H1 (cell line): ENCODE data around the gene SSRP1. TPM values are rescaled to one million over a fixed set of nuclear protein-coding genes. Genes with fewer than 3 reads are reported as not detected.

ENCODE experiments used
- ATF3 ChIP-seq: IDR thresholded peaks from 2 replicates; pipeline ENCODE4 v1.6.1; 2011; ENCODE audit warnings: low read depth, mild to moderate bottlenecking, low read length; ENCODE audit not compliant: insufficient read depth
- BACH1 ChIP-seq: IDR thresholded peaks from 2 replicates; pipeline ENCODE4 v1.6.1; 2012; ENCODE audit warnings: low read length, improper control_type of control experiment
- EP300 ChIP-seq, 2 experiments: IDR thresholded peaks; 1 replicate in 1 of 2; 2 replicates in 1 of 2; pipeline ENCODE4 v1.6.1; 2011 to 2012; ENCODE audit warnings: low read depth in 2 of 2, low read length in 2 of 2, mild to moderate bottlenecking in 2 of 2, borderline replicate concordance in 1 of 2, inconsistent platforms in 1 of 2, moderate library complexity in 1 of 2
- HDAC6 ChIP-seq: IDR thresholded peaks from one replicate; pipeline ENCODE4 v1.7.1; 2012; ENCODE audit warnings: low read depth, mild to moderate bottlenecking, inconsistent platforms, low read length, moderate library complexity
- POLR2A ChIP-seq, 2 experiments: IDR thresholded peaks; 1 replicate in 1 of 2; 2 replicates in 1 of 2; pipeline ENCODE4 v1.6.1; 2011; ENCODE audit warnings: low read depth in 2 of 2, low read length in 2 of 2, mild to moderate bottlenecking in 2 of 2; ENCODE audit errors: control extremely low read depth in 1 of 2
- POU5F1 ChIP-seq: IDR thresholded peaks from 2 replicates; pipeline ENCODE4 v1.6.1; 2011; ENCODE audit warnings: low read depth, mild to moderate bottlenecking, low read length, moderate library complexity
- SIN3A ChIP-seq, 2 experiments: IDR thresholded peaks in 1 of 2; conservative IDR thresholded peaks in 1 of 2; 2 replicates each; pipeline ENCODE4 v1.6.1; 2011 to 2012; ENCODE audit warnings: low read length in 2 of 2, improper control_type of control experiment in 1 of 2, low read depth in 1 of 2, mild to moderate bottlenecking in 1 of 2
- SP1 ChIP-seq: IDR thresholded peaks from 2 replicates; pipeline ENCODE4 v1.6.1; 2011; ENCODE audit warnings: low read depth, low read length
- SP2 ChIP-seq: IDR thresholded peaks from 2 replicates; pipeline ENCODE4 v1.6.1; 2012; ENCODE audit warnings: mild to moderate bottlenecking, low read length, inconsistent platforms
- polyA plus RNA-seq, 7 experiments: library from polyadenylated mRNA; depleted of rRNA in 3 of 7; stranded (reverse) in 5 of 7; unstranded in 2 of 7; fragments of >200 nt in 5 of 7; fragments of 200-250 nt in 2 of 7; gene quantifications; 1 replicate in 5 of 7; 2 replicates in 1 of 7; 4 replicates in 1 of 7; pipeline versions ENCODE4 v1.2.1 to v1.2.3, GENCODE V29; 2011 to 2013; ENCODE audit warnings: missing spikeins in 2 of 7, mixed read lengths in 2 of 7
- total RNA-seq: library from RNA; stranded (reverse); fragmentation: NEBNext Ultra II Directional; extraction: Animal tissue kit (Norgen Biotek cat#: 25700); gene quantifications from 2 replicates; pipeline ENCODE4 v1.2.1, GENCODE V29; 2021
- TF ChIP-seq, protein P1 (sequence below): fragments of 300-600 bp; sonication (generic); IDR thresholded peaks from 2 replicates; pipeline ENCODE4 v1.7.1; 2012; ENCODE audit warnings: low read length, moderate library complexity, mild to moderate bottlenecking, inconsistent platforms; ENCODE audit not compliant: insufficient replicate concordance

SSRP1 gene
- total and polyA plus RNA-seq, 2 of the 8 experiments (the other 6 are each of a cell fraction or from before 2014, with no cell fraction given), result 259 to 281 TPM

GRCh38 chr11:57312511-57313021 is 23.1 kb downstream of the SSRP1 start (continued):
- TF ChIP-seq, protein P1, sequence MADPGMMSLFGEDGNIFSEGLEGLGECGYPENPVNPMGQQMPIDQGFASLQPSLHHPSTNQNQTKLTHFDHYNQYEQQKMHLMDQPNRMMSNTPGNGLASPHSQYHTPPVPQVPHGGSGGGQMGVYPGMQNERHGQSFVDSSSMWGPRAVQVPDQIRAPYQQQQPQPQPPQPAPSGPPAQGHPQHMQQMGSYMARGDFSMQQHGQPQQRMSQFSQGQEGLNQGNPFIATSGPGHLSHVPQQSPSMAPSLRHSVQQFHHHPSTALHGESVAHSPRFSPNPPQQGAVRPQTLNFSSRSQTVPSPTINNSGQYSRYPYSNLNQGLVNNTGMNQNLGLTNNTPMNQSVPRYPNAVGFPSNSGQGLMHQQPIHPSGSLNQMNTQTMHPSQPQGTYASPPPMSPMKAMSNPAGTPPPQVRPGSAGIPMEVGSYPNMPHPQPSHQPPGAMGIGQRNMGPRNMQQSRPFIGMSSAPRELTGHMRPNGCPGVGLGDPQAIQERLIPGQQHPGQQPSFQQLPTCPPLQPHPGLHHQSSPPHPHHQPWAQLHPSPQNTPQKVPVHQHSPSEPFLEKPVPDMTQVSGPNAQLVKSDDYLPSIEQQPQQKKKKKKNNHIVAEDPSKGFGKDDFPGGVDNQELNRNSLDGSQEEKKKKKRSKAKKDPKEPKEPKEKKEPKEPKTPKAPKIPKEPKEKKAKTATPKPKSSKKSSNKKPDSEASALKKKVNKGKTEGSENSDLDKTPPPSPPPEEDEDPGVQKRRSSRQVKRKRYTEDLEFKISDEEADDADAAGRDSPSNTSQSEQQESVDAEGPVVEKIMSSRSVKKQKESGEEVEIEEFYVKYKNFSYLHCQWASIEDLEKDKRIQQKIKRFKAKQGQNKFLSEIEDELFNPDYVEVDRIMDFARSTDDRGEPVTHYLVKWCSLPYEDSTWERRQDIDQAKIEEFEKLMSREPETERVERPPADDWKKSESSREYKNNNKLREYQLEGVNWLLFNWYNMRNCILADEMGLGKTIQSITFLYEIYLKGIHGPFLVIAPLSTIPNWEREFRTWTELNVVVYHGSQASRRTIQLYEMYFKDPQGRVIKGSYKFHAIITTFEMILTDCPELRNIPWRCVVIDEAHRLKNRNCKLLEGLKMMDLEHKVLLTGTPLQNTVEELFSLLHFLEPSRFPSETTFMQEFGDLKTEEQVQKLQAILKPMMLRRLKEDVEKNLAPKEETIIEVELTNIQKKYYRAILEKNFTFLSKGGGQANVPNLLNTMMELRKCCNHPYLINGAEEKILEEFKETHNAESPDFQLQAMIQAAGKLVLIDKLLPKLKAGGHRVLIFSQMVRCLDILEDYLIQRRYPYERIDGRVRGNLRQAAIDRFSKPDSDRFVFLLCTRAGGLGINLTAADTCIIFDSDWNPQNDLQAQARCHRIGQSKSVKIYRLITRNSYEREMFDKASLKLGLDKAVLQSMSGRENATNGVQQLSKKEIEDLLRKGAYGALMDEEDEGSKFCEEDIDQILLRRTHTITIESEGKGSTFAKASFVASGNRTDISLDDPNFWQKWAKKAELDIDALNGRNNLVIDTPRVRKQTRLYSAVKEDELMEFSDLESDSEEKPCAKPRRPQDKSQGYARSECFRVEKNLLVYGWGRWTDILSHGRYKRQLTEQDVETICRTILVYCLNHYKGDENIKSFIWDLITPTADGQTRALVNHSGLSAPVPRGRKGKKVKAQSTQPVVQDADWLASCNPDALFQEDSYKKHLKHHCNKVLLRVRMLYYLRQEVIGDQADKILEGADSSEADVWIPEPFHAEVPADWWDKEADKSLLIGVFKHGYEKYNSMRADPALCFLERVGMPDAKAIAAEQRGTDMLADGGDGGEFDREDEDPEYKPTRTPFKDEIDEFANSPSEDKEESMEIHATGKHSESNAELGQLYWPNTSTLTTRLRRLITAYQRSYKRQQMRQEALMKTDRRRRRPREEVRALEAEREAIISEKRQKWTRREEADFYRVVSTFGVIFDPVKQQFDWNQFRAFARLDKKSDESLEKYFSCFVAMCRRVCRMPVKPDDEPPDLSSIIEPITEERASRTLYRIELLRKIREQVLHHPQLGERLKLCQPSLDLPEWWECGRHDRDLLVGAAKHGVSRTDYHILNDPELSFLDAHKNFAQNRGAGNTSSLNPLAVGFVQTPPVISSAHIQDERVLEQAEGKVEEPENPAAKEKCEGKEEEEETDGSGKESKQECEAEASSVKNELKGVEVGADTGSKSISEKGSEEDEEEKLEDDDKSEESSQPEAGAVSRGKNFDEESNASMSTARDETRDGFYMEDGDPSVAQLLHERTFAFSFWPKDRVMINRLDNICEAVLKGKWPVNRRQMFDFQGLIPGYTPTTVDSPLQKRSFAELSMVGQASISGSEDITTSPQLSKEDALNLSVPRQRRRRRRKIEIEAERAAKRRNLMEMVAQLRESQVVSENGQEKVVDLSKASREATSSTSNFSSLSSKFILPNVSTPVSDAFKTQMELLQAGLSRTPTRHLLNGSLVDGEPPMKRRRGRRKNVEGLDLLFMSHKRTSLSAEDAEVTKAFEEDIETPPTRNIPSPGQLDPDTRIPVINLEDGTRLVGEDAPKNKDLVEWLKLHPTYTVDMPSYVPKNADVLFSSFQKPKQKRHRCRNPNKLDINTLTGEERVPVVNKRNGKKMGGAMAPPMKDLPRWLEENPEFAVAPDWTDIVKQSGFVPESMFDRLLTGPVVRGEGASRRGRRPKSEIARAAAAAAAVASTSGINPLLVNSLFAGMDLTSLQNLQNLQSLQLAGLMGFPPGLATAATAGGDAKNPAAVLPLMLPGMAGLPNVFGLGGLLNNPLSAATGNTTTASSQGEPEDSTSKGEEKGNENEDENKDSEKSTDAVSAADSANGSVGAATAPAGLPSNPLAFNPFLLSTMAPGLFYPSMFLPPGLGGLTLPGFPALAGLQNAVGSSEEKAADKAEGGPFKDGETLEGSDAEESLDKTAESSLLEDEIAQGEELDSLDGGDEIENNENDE, result no peak
- no peak for TF ChIP-seq SP2
- TF ChIP-seq SP1, result no peak
- no peak for TF ChIP-seq POLR2A (IDR thresholded peaks at IDR 0.05; ENCODE audit: control extremely low read depth in 1 of 2, low read depth in 2 of 2, low read length in 2 of 2)
- no peak for TF ChIP-seq BACH1
- no peak for TF ChIP-seq HDAC6
- no peak for TF ChIP-seq ATF3
- TF ChIP-seq POU5F1, result no peak
- TF ChIP-seq SIN3A (conservative IDR thresholded peaks at IDR 0.05 in 1 of 2, IDR thresholded peaks at IDR 0.05 in 1 of 2; ENCODE audit: low read depth in 1 of 2, low read length in 2 of 2), result no peak
- TF ChIP-seq EP300 (IDR thresholded peaks at IDR 0.05; ENCODE audit: borderline replicate concordance in 1 of 2, low read depth in 2 of 2, low read length in 2 of 2), result no peak
